ENCODE data around the gene THSD4.
"Not testable (repeated sequence)": the region's sequence is repeated elsewhere in the genome, so short reads cannot be mapped to it uniquely, and the experiment has no call there.

The THSD4 gene

GRCh38 chr15:71396536-71397125 is 281.4 kb downstream of the THSD4 start:
- DNase-seq, result no peak

GRCh38 chr15:71397377-71397776 is 282.1 kb downstream of the THSD4 start:
- DNase-seq, result no peak

GRCh38 chr15:71400294-71400693 is 285.0 kb downstream of the THSD4 start:
- no peak for DNase-seq

- DNase-seq, result not testable (repeated sequence)
Measured at GRCh38 chr15:71401728-71402127, 286.5 kb downstream of the THSD4 start.

GRCh38 chr15:71409541-71409940 is 294.3 kb downstream of the THSD4 start:
- DNase-seq, result no peak

- DNase-seq, result no peak
Measured at GRCh38 chr15:71410347-71410746, 295.1 kb downstream of the THSD4 start.

GRCh38 chr15:71411538-71412482 is 296.5 kb downstream of the THSD4 start:
- DNase-seq, result no peak

GRCh38 chr15:71413419-71413818 is 298.1 kb downstream of the THSD4 start:
- DNase-seq, result no peak

- DNase-seq, result no peak
Measured at GRCh38 chr15:71414853-71415252, 299.6 kb downstream of the THSD4 start.

GRCh38 chr15:71422530-71423259 is 307.4 kb downstream of the THSD4 start:
- DNase-seq, result no peak

- DNase-seq, result no peak
Measured at GRCh38 chr15:71424765-71425164, 309.5 kb downstream of the THSD4 start.

GRCh38 chr15:71425388-71425787 is 310.1 kb downstream of the THSD4 start:
- DNase-seq, result no peak

GRCh38 chr15:71426792-71427191 is 311.5 kb downstream of the THSD4 start:
- DNase-seq, result no peak

- no peak for DNase-seq
Measured at GRCh38 chr15:71430782-71431181, 315.5 kb downstream of the THSD4 start.

GRCh38 chr15:71431343-71432336 is 316.4 kb downstream of the THSD4 start:
- no peak for DNase-seq

- DNase-seq, result no peak
Measured at GRCh38 chr15:71433402-71433801, 318.1 kb downstream of the THSD4 start.

- DNase-seq, result no peak
Measured at GRCh38 chr15:71434774-71435173, 319.5 kb downstream of the THSD4 start.

- DNase-seq, result no peak
Measured at GRCh38 chr15:71435552-71435951, 320.3 kb downstream of the THSD4 start.

- no peak for DNase-seq
Measured at GRCh38 chr15:71436854-71437253, 321.6 kb downstream of the THSD4 start.

GRCh38 chr15:71437404-71437803 is 322.1 kb downstream of the THSD4 start:
- no peak for DNase-seq

- DNase-seq, result no peak
Measured at GRCh38 chr15:71437919-71438318, 322.6 kb downstream of the THSD4 start.

GRCh38 chr15:71439478-71439877 is 324.2 kb downstream of the THSD4 start:
- not testable (repeated sequence) for DNase-seq

Data from NCI-H2081 (cell line).